ENCODE results near the gene RAD50.

- no peak for TF ChIP-seq BACH2 (CRISPR knock-in tag; IDR thresholded peaks at IDR 0.05; ENCODE audit: borderline replicate concordance)
- no peak for TF ChIP-seq TOX (CRISPR knock-in tag; IDR thresholded peaks at IDR 0.05; ENCODE audit: borderline replicate concordance)
Measured at GRCh38 chr5:132673488-132673887, 116.7 kb downstream of the RAD50 start.

All from SK-N-SH treated with all-trans-retinoic acid at 6 μM for 48 hours (cell line).